NCI-H748 (cell line): ENCODE results near the gene SLC7A4.

Experiments used
- DNase-seq: peaks from one replicate; lab custom pipeline; 2025; ENCODE audit not compliant: unreplicated experiment; lab: John Stamatoyannopoulos, UW

Gene SLC7A4

GRCh38 chr22:21000207-21000986, 32.0 kb downstream of the SLC7A4 start:
- DNase-seq, result peak; percentile 30

- DNase-seq, result no peak
These were observed 32.8 kb downstream of the SLC7A4 start for GRCh38 chr22:20999350-21000206.

GRCh38 chr22:20998411-20999336, 33.7 kb downstream of the SLC7A4 start:
- no peak for DNase-seq

- DNase-seq, result no peak
These were observed 34.7 kb downstream of the SLC7A4 start for GRCh38 chr22:20997536-20998257.

- DNase-seq, result no peak
These were observed 35.5 kb downstream of the SLC7A4 start for GRCh38 chr22:20996598-20997535.

- no peak for DNase-seq
These were observed 36.3 kb downstream of the SLC7A4 start for GRCh38 chr22:20996031-20996410.

GRCh38 chr22:20995329-20996030, 36.9 kb downstream of the SLC7A4 start:
- DNase-seq, result no peak

GRCh38 chr22:20994902-20995241, 37.5 kb downstream of the SLC7A4 start:
- DNase-seq, result no peak

- no peak for DNase-seq
These were observed 38.0 kb downstream of the SLC7A4 start for GRCh38 chr22:20994128-20994901.

GRCh38 chr22:20993304-20994127, 38.8 kb downstream of the SLC7A4 start:
- no peak for DNase-seq

- DNase-seq, result no peak
These were observed 39.7 kb downstream of the SLC7A4 start for GRCh38 chr22:20992456-20993303.

- no peak for DNase-seq
These were observed 40.3 kb downstream of the SLC7A4 start for GRCh38 chr22:20992056-20992442.

GRCh38 chr22:20991252-20992055, 40.9 kb downstream of the SLC7A4 start:
- no peak for DNase-seq

- no peak for DNase-seq
These were observed 41.9 kb downstream of the SLC7A4 start for GRCh38 chr22:20990184-20991180.
